ENCODE results near the gene CNTNAP2. TPM values are rescaled to one million over a fixed set of nuclear protein-coding genes. Genes with fewer than 3 reads are reported as not detected.

The CNTNAP2 gene
- total RNA-seq, 3 donors from 2014 or later (not counting 1 experiment from before 2014, with no cell fraction given): 0.18 to 1.1 TPM; not detected in 1

DNA sequence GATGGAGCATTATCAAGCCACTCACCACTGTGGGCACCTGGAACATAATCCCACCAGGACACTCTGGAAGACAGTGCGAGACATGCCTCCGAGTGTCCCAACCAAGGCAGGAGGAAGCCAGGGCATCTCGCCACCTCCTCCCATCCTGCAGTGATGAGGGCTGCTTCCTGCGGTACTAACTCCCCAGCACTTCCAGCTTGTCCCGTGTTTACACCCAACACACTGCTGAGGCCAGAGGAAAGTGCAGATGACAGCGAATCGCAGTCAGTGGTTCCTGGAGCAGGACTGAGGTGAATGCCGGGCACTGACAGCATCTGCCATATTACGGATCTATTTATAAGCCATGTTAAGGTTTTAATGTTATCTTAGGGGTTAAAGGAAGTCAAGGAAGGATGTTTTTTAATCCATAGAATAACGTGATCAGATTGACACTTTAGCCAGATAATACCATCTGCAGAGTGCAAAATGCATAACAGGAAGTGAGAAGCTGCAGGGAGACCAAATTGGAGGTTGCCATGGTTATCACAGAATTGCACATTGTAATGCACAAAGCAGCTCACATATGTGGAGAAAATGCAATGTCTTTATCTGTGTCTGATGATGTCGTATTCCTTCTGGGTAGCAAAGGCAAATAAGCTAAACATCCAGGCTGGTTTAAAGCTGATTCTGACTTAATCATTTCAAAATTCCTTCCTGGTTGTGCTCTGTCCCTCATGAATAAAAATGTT is 2159.9 kb downstream of the CNTNAP2 start:
- Mint-ChIP-seq H3K27me3 (ENCODE audit: low read depth in 2 of 2) (peaks cover 21 to 29% of the 10 kb centered on the region in 2 donors), H3K9me3 (no peaks in the 10 kb centered on the region), H3K36me3 (no peaks in the 10 kb centered on the region), H3K4me1 (no peaks in the 10 kb centered on the region), H3K4me3 (no peak overlapping the region), H3K27ac (no peak overlapping the region)
- no peak for ATAC-seq
- TF ChIP-seq, protein P1, sequence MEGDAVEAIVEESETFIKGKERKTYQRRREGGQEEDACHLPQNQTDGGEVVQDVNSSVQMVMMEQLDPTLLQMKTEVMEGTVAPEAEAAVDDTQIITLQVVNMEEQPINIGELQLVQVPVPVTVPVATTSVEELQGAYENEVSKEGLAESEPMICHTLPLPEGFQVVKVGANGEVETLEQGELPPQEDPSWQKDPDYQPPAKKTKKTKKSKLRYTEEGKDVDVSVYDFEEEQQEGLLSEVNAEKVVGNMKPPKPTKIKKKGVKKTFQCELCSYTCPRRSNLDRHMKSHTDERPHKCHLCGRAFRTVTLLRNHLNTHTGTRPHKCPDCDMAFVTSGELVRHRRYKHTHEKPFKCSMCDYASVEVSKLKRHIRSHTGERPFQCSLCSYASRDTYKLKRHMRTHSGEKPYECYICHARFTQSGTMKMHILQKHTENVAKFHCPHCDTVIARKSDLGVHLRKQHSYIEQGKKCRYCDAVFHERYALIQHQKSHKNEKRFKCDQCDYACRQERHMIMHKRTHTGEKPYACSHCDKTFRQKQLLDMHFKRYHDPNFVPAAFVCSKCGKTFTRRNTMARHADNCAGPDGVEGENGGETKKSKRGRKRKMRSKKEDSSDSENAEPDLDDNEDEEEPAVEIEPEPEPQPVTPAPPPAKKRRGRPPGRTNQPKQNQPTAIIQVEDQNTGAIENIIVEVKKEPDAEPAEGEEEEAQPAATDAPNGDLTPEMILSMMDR (IDR thresholded peaks at IDR 0.05): no peak
- no peak overlapping the region for H3K27ac ChIP-seq (ENCODE audit: low read length)
- H3K4me3 ChIP-seq (ENCODE audit: low read length): no peak overlapping the region
- 76% methylated on average over 11 of the region's 11 CpGs for WGBS (ENCODE audit: insufficient coverage)
- intact Hi-C loops (cut with micrococcal nuclease): no loop called here
- H3K9me3 ChIP-seq (ENCODE audit: control insufficient read depth, insufficient read depth, low read length): no peaks in the 10 kb centered on the region
- DNase-seq: no peak
- H3K27me3 ChIP-seq (ENCODE audit: control insufficient read depth, insufficient read depth, low read length): no peaks in the 10 kb centered on the region
- H3K36me3 ChIP-seq (ENCODE audit: control insufficient read depth, insufficient read depth, low read length): no peaks in the 10 kb centered on the region
- no peaks in the 10 kb centered on the region for H3K4me1 ChIP-seq (ENCODE audit: control insufficient read depth, insufficient read depth, low read length)

GRCh38 chr7:148277042-148277660 is 2160.6 kb downstream of the CNTNAP2 start:
- Histone ChIP-seq H3K4me3 (ENCODE audit: low read length) (no peak overlapping the region), H3K27ac (ENCODE audit: low read length) (no peak overlapping the region), H3K9me3 (ENCODE audit: control insufficient read depth, insufficient read depth, low read length) (no peaks in the 10 kb centered on the region), H3K36me3 (ENCODE audit: control insufficient read depth, insufficient read depth, low read length) (no peaks in the 10 kb centered on the region), H3K27me3 (ENCODE audit: control insufficient read depth, insufficient read depth, low read length) (no peaks in the 10 kb centered on the region), H3K4me1 (ENCODE audit: control insufficient read depth, insufficient read depth, low read length) (no peaks in the 10 kb centered on the region)
- H3K4me3 Mint-ChIP-seq: no peak overlapping the region
- H3K36me3 Mint-ChIP-seq: no peaks in the 10 kb centered on the region
- H3K27ac Mint-ChIP-seq: no peak overlapping the region
- DNase-seq (no peak), ATAC-seq (no peak)
- TF ChIP-seq, protein P1 (IDR thresholded peaks at IDR 0.05): no peak
- H3K4me1 Mint-ChIP-seq: no peaks in the 10 kb centered on the region
- no peaks in the 10 kb centered on the region for H3K9me3 Mint-ChIP-seq
- 81% methylated on average over 11 of the region's 11 CpGs for WGBS (ENCODE audit: insufficient coverage)
- intact Hi-C loops (cut with micrococcal nuclease): no loop called here
- H3K27me3 Mint-ChIP-seq (ENCODE audit: low read depth in 2 of 2): peaks cover 21 to 29% of the 10 kb centered on the region in 2 donors

DNA sequence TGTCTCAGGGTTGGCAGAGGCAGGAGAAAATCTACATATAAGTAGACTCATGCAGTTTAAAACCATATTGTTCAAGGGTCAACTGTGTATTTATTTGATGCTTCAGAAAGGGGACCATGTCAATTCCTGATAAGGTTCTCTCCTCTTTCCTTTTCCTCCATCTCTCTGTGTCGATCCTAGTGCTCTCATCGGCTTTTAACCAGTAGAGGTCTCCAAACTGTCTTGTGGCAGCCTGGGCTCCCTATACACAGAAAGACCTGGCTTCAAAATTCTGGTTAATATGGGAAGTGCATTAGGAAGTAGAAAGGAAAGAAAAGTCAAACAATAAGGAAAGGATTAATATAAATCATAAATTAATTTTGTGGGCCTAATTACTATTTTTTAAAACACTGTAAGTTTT is 2169.5 kb downstream of the CNTNAP2 start:
- H3K36me3 Mint-ChIP-seq: no peaks in the 10 kb centered on the region
- Histone ChIP-seq H3K36me3 (ENCODE audit: control insufficient read depth, insufficient read depth, low read length) (no peaks in the 10 kb centered on the region), H3K9me3 (ENCODE audit: control insufficient read depth, insufficient read depth, low read length) (no peaks in the 10 kb centered on the region), H3K27me3 (ENCODE audit: control insufficient read depth, insufficient read depth, low read length) (no peaks in the 10 kb centered on the region), H3K27ac (ENCODE audit: low read length) (no peak overlapping the region), H3K4me1 (ENCODE audit: control insufficient read depth, insufficient read depth, low read length) (no peaks in the 10 kb centered on the region), H3K4me3 (ENCODE audit: low read length) (no peak overlapping the region)
- H3K4me3 Mint-ChIP-seq: no peak overlapping the region
- H3K27ac Mint-ChIP-seq: no peak overlapping the region
- ATAC-seq (no peak), DNase-seq (no peak)
- intact Hi-C loops (cut with micrococcal nuclease): no loop called here
- 57% methylated on average over 2 of the region's 2 CpGs for WGBS (ENCODE audit: insufficient coverage)
- H3K27me3 Mint-ChIP-seq (ENCODE audit: low read depth in 2 of 2): peaks cover 7% of the 10 kb centered on the region in 2 donors
- H3K9me3 Mint-ChIP-seq: no peaks in the 10 kb centered on the region
- H3K4me1 Mint-ChIP-seq: no peaks in the 10 kb centered on the region
- TF ChIP-seq, protein P1 (IDR thresholded peaks at IDR 0.05): no peak

All from natural killer cell (primary cell).